ENCODE measurements around the gene MCEE. TPM values are rescaled to one million over a fixed set of nuclear protein-coding genes. Genes with fewer than 3 reads are reported as not detected.

The MCEE gene
- total RNA-seq, 1 donor from 2014 or later: 6.1 TPM

GRCh38 chr2:71073475-71073874 lies 56.6 kb downstream of the MCEE start:
- H3K4me3 ChIP-seq (ENCODE audit: low read depth, low read length): no peak overlapping the region
- no peaks in the 10 kb centered on the region for H3K27me3 ChIP-seq (ENCODE audit: control insufficient read depth, insufficient read depth, low read length)
- peaks cover 28% of the 10 kb centered on the region for H3K36me3 ChIP-seq (ENCODE audit: control insufficient read depth, insufficient read depth, low read length)
- FAIRE-seq: no peak
- TF ChIP-seq CTCF (IDR thresholded peaks at IDR 0.05; ENCODE audit: insufficient read depth, low read length, severe bottlenecking): no peak
- DNase-seq (ENCODE audit: low read depth): no peak

- Histone ChIP-seq H3K36me3 (ENCODE audit: control insufficient read depth, insufficient read depth, low read length) (peaks cover 22% of the 10 kb centered on the region), H3K4me3 (ENCODE audit: low read depth, low read length) (no peak overlapping the region), H3K27me3 (ENCODE audit: control insufficient read depth, insufficient read depth, low read length) (no peaks in the 10 kb centered on the region)
- no peak for FAIRE-seq
- TF ChIP-seq CTCF (IDR thresholded peaks at IDR 0.05; ENCODE audit: insufficient read depth, low read length, severe bottlenecking): no peak
- DNase-seq (ENCODE audit: low read depth): no peak
These were observed 57.5 kb downstream of the MCEE start for GRCh38 chr2:71072492-71072891.

GRCh38 chr2:71071681-71072398 lies 58.2 kb downstream of the MCEE start:
- FAIRE-seq: no peak
- Histone ChIP-seq H3K36me3 (ENCODE audit: control insufficient read depth, insufficient read depth, low read length) (peaks cover 20% of the 10 kb centered on the region), H3K4me3 (ENCODE audit: low read depth, low read length) (no peak overlapping the region), H3K27me3 (ENCODE audit: control insufficient read depth, insufficient read depth, low read length) (no peaks in the 10 kb centered on the region)
- no peak for TF ChIP-seq CTCF (IDR thresholded peaks at IDR 0.05; ENCODE audit: insufficient read depth, low read length, severe bottlenecking)
- peak; percentile 76 for DNase-seq (ENCODE audit: low read depth)

- TF ChIP-seq CTCF (IDR thresholded peaks at IDR 0.05; ENCODE audit: insufficient read depth, low read length, severe bottlenecking): peak; percentile 62
- Histone ChIP-seq H3K4me3 (ENCODE audit: low read depth, low read length) (no peak overlapping the region), H3K36me3 (ENCODE audit: control insufficient read depth, insufficient read depth, low read length) (peaks cover 13% of the 10 kb centered on the region), H3K27me3 (ENCODE audit: control insufficient read depth, insufficient read depth, low read length) (no peaks in the 10 kb centered on the region)
- DNase-seq (ENCODE audit: low read depth) (peak; percentile 77), FAIRE-seq (no peak)
These were observed 59.5 kb downstream of the MCEE start for GRCh38 chr2:71070294-71071093.

GRCh38 chr2:71069376-71069775 lies 60.7 kb downstream of the MCEE start:
- Histone ChIP-seq H3K27me3 (ENCODE audit: control insufficient read depth, insufficient read depth, low read length) (no peaks in the 10 kb centered on the region), H3K36me3 (ENCODE audit: control insufficient read depth, insufficient read depth, low read length) (peaks cover 13% of the 10 kb centered on the region), H3K4me3 (ENCODE audit: low read depth, low read length) (peak overlapping the region; percentile 67)
- FAIRE-seq (no peak), DNase-seq (ENCODE audit: low read depth) (peak; percentile 56)
- TF ChIP-seq CTCF (IDR thresholded peaks at IDR 0.05; ENCODE audit: insufficient read depth, low read length, severe bottlenecking): no peak
